GM12875 (cell line): Measurements from ENCODE around the gene DEK.
"Not testable (repeated sequence)": the region's sequence is repeated elsewhere in the genome, so short reads cannot be mapped to it uniquely, and the experiment has no call there.

ENCODE experiments used
- H3K4me3 ChIP-seq: one replicate; pipeline ENCODE4 v1.5.1; 2011; ENCODE audit warnings: low read depth, low read length, control low read depth
- CTCF ChIP-seq: IDR thresholded peaks from 2 replicates; pipeline ENCODE4 v1.5.1; 2011; ENCODE audit warnings: low read depth, mild to moderate bottlenecking, control low read depth, inconsistent platforms, low read length, moderate library complexity, borderline replicate concordance; ENCODE audit not compliant: insufficient read depth

Gene DEK

GRCh38 chr6:18237167-18237566, 27.2 kb downstream of the DEK start:
- no peak for TF ChIP-seq CTCF
- H3K4me3 ChIP-seq, result no peak overlapping the region

- H3K4me3 ChIP-seq, result no peak overlapping the region
- no peak for TF ChIP-seq CTCF
Measured at GRCh38 chr6:18235524-18235923, 28.8 kb downstream of the DEK start.

GRCh38 chr6:18234564-18234963, 29.8 kb downstream of the DEK start:
- no peak for TF ChIP-seq CTCF

GRCh38 chr6:18233770-18234169, 30.6 kb downstream of the DEK start:
- H3K4me3 ChIP-seq, result not testable (repeated sequence)

More at GRCh38 chr6:18234564-18234963, 29.8 kb downstream of the DEK start:
- no peak overlapping the region for H3K4me3 ChIP-seq

GRCh38 chr6:18231856-18232255, 32.5 kb downstream of the DEK start:
- H3K4me3 ChIP-seq, result not testable (repeated sequence)

GRCh38 chr6:18228590-18228989, 35.7 kb downstream of the DEK start:
- not testable (repeated sequence) for H3K4me3 ChIP-seq

- not testable (repeated sequence) for H3K4me3 ChIP-seq
Measured at GRCh38 chr6:18227166-18227565, 37.2 kb downstream of the DEK start.

GRCh38 chr6:18226451-18227105, 37.8 kb downstream of the DEK start:
- H3K4me3 ChIP-seq, result not testable (repeated sequence)

GRCh38 chr6:18221288-18221615, 43.1 kb downstream of the DEK start:
- no peak for TF ChIP-seq CTCF
- H3K4me3 ChIP-seq, result no peak overlapping the region

- no peak overlapping the region for H3K4me3 ChIP-seq
- TF ChIP-seq CTCF, result no peak
Measured at GRCh38 chr6:18219591-18219990, 44.7 kb downstream of the DEK start.
